Right ventricle myocardium superior (tissue), 1 donor: ENCODE data around the gene SAMD9. TPM values are rescaled to one million over a fixed set of nuclear protein-coding genes. Genes with fewer than 3 reads are reported as not detected.

ENCODE experiments used
- ATAC-seq: fragments of 200-7000 bp; cut with Tn5 transposase; one replicate; pipeline ENCODE4 v1.9.1; 2020; ENCODE audit warnings: mild to moderate bottlenecking; ENCODE audit not compliant: poor library complexity
- DNase-seq: peaks from one replicate; pipeline ENCODE4 v3.0.0-alpha.2; 2020
- intact Hi-C: fragments of 100-400 bp; cut with DNase I; formaldehyde crosslinking; loops from one replicate; pipeline ENCODE4 v1.11.2; 2022
- total RNA-seq: library from RNA; stranded (reverse); fragmentation: NEBNext Ultra II Directional; extraction: Animal tissue kit (Norgen Biotek cat#: 25700); gene quantifications from one replicate; pipeline ENCODE4 v1.2.1, GENCODE V29; 2021
- donor health status: DM: no; HTN: yes; CAD: no; lungs with severe emphysema.

Gene SAMD9
- total RNA-seq, 1 donor from 2014 or later = 2.7 TPM

DNA sequence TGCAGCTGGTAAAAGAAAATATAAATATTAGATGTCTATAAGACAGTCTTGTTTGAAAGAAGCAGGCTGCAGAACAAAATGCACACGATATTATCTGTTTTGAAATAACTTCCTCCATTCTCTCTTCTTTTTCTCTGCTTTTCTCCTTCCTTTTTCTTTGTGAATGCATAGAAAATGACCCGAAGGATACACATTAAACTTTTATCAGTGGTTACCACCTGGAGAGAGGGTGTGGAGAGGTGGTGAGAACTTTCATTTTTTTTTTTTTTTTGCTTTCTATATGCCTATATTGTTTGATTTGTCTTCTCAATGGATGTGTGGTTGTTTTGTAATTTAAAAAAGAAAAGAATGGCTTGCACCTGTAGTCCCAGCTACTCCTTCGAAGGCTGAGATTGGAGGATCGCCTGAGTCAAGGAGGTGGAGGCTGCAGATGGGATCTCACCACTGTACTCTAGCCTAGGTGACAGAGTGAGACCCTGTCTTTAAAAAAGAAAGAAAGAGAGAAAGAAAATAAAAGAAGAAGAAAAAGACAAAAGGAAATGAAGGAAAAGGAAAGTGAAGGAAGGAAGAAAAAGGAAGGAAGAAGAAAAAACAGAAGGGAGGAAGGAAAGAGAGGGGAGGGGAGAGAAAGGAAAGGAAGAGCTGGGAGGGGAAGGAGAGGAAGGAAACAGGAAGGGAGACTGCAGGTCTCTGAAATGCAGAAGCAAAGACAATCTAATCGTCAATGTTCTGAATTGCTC, 64.4 kb downstream of the SAMD9 start:
- DNase-seq (no peak), ATAC-seq (no peak)
- intact Hi-C loops = loop anchor here (10.0 kb wide), 1 partner anchor 209 kb away; no protein-coding TSS in a partner anchor

DNA sequence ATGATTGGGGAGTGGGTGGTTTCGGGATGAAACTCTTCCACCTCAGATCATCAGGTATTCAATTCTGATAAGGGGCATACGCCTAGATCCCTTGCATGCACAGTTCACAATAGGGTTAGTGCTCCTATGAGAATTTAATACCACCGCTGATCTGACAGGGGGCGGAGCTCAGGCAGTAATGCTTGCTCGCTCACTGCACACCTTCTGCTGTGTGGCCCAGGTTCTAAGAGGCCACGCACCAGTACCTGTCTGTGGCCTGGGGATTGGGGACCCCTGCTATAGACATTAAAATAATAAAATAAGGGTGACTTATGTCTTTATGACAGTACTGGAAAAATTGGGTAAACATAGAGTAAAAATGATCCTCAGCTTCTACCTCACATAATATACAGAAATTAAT, 66.1 kb downstream of the SAMD9 start:
- ATAC-seq (no peak), DNase-seq (no peak)
- intact Hi-C loops = loop anchor here (10.0 kb wide), 1 partner anchor 207 kb away; no protein-coding TSS in a partner anchor

Other genes with a start within 250 kb of the SAMD9 start
- gene SAMD9L, start 30.4 kb upstream of the SAMD9 start, total RNA-seq = 3.7 TPM
- not detected for gene HEPACAM2, start 108.5 kb upstream of the SAMD9 start, total RNA-seq
- 17.8 TPM for gene VPS50, start 114.4 kb upstream of the SAMD9 start, total RNA-seq